Measurements from ENCODE around the gene CNTNAP2.

- TF ChIP-seq POLR2A (IDR thresholded peaks at IDR 0.05) (no peak), POLR2AphosphoS5 (IDR thresholded peaks at IDR 0.05) (no peak), CTCF (IDR thresholded peaks at IDR 0.05) (no peak)
Measured at GRCh38 chr7:146067880-146068279, 48.7 kb upstream of the CNTNAP2 start.

Data from suprapubic skin (tissue), 4 donors.